GM12865 (cell line): ENCODE measurements around the gene SLC24A4.
"Not testable (repeated sequence)": the region's sequence is repeated elsewhere in the genome, so short reads cannot be mapped to it uniquely, and the experiment has no call there.

Source experiments
- DNase-seq: peaks from one replicate; pipeline ENCODE4 v3.0.0; 2010; ENCODE audit warnings: low read depth
- H3K4me3 ChIP-seq: 2 replicates; pipeline ENCODE4 v1.5.1; 2011; ENCODE audit warnings: mild to moderate bottlenecking, low read depth, low read length, control low read depth
- CTCF ChIP-seq: IDR thresholded peaks from 2 replicates; pipeline ENCODE4 v1.5.1; 2011; ENCODE audit warnings: low read length, control low read depth, low read depth, inconsistent platforms; ENCODE audit not compliant: insufficient read depth; ENCODE audit errors: missing control alignments

SLC24A4 gene

GRCh38 chr14:92528486-92529100 lies 205.6 kb downstream of the SLC24A4 start:
- no peak for DNase-seq
- no peak overlapping the region for H3K4me3 ChIP-seq
- no peak for TF ChIP-seq CTCF

- TF ChIP-seq CTCF = no peak
- no peak for DNase-seq
- no peak overlapping the region for H3K4me3 ChIP-seq
Observed at GRCh38 chr14:92529903-92530302, 206.9 kb downstream of the SLC24A4 start.

GRCh38 chr14:92531106-92531873 lies 208.3 kb downstream of the SLC24A4 start:
- no peak overlapping the region for H3K4me3 ChIP-seq
- DNase-seq = peak; percentile 53

GRCh38 chr14:92532490-92533163 lies 209.7 kb downstream of the SLC24A4 start:
- no peak for DNase-seq
- H3K4me3 ChIP-seq = no peak overlapping the region
- no peak for TF ChIP-seq CTCF

More at GRCh38 chr14:92531106-92531873, 208.3 kb downstream of the SLC24A4 start:
- no peak for TF ChIP-seq CTCF

GRCh38 chr14:92534932-92535643 lies 212.1 kb downstream of the SLC24A4 start:
- DNase-seq = no peak
- TF ChIP-seq CTCF = no peak

GRCh38 chr14:92536231-92536630 lies 213.3 kb downstream of the SLC24A4 start:
- not testable (repeated sequence) for DNase-seq

More at GRCh38 chr14:92534932-92535643, 212.1 kb downstream of the SLC24A4 start:
- H3K4me3 ChIP-seq = no peak overlapping the region

More at GRCh38 chr14:92536231-92536630, 213.3 kb downstream of the SLC24A4 start:
- not testable (repeated sequence) for H3K4me3 ChIP-seq
